HG03571 (cell line): ENCODE data around the gene FANCI.

Experiments
- ATAC-seq: cut with Tn5 transposase; IDR thresholded peaks from one replicate; pipeline ENCODE4 v1.9.1; 2021; ENCODE audit not compliant: unreplicated experiment

The FANCI gene

DNA sequence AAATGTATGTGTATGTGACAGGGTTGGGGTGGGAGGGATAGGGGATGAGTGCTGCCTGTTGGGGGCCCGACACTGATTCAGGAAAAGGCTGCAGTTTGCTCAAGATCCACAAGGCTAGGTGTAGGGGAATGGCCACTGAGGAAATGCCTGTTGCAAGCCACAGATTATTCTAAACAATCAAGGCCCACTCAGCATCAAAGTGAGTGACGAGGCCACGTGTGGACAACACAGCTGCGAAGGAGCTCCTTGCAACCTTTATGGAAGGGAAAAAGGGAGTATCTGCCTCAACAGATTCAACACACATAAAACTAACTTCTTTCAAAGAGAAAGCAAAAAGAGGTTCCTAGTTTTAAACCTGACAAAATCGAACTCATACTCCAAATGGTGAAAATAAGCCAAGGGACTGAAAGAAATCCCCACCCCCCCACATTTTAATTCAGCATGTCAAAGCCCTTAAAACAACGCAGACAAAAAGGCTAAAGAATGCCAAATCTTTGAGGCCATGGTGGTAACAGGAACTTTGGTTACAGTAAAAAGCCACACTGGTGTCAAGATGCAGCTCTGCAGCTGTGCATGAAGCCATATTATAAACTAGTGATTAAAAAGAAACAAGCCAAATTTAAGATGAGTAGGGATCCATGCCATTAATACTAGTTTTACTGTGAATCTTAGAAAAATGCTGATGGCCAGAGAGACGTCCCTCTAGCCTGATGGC lies 87.3 kb downstream of the FANCI start:
- ATAC-seq, result no peak

DNA sequence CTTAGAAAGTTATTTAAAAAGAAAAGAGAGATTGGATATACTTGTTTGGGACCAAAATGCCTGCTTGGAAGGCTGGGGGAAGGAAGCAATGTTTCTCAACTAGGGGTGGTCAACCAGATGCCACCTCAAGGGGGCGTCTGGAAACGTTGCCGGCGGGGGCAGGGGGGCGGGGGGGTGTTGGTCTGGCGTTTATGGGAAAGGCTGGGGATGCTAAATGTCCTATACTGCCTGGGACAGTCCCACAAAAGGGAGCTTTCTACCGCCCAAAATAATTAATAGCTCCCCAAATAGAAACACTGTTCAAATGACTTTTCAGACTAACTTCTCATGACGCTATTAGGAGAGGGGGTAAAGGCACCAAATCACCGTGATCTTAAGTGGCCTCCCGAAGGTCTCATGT lies 88.7 kb downstream of the FANCI start:
- ATAC-seq, result no peak

DNA sequence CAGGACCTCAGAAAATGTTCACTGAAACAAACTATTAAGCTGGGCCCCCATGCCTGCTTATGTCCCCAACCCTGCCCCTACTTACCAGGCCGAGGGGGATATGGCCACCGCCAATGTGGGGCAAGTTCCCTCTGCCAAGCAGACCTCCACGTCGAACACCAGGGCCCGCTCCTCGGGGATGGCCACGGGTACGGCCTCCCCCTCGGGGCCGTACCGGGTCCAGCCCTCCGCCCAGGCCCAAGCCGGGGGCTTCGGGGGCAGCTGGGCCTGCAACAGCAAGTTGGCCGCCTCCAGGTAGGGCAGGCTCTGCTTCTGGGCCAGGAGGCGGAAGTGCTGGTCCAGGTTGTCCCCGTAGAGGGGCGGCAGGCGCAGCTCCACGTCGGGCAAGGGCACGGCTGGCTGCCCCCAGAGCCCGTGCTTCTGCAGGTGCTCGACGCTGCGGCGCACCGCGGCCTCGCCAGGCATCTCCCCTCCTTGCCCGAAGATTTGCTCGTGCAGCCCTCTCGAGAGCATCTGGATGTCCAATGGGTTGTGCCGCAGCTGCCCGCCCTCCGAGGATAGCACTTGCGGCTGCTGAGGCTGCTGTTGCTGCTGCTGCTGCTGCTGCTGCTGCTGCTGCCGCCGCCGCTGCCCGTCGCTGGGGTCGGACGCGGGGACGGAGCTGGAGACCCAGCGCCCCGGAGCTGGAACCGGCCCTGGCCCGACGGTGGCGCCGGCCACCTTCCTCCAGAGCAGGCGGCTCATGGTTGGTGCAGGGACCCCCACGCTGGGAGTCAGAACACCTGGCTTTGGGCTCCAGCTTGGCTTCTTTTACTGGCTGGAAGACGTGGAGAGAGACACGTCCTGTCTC lies 89.5 kb downstream of the FANCI start:
- ATAC-seq, result no peak

DNA sequence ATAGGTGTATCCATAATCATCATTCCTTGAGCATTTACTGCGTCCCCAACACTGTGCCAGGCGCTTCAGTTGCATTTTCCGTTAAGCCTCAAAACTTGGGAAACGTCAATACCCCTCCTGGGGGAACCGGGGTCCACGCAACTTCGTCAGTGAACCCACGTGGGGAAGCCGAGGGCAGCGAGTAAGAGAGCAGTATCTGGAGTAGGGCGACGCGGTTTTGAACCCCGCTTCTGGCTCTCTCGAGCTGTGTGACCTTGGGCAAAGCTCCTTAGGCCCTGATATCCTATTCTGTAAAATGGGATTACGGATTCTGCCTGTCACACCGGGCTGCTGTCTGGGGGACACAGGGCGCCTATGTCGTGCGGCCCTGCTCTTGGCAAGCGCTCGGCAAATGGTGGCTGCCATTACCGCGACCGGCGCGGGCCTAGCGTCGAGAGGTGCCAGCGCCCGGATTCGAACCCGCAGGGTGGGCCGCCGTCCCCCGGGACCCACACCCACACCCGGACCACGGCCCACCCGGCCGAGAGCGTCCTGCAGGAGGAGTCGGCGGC lies 90.3 kb downstream of the FANCI start:
- no peak for ATAC-seq

DNA sequence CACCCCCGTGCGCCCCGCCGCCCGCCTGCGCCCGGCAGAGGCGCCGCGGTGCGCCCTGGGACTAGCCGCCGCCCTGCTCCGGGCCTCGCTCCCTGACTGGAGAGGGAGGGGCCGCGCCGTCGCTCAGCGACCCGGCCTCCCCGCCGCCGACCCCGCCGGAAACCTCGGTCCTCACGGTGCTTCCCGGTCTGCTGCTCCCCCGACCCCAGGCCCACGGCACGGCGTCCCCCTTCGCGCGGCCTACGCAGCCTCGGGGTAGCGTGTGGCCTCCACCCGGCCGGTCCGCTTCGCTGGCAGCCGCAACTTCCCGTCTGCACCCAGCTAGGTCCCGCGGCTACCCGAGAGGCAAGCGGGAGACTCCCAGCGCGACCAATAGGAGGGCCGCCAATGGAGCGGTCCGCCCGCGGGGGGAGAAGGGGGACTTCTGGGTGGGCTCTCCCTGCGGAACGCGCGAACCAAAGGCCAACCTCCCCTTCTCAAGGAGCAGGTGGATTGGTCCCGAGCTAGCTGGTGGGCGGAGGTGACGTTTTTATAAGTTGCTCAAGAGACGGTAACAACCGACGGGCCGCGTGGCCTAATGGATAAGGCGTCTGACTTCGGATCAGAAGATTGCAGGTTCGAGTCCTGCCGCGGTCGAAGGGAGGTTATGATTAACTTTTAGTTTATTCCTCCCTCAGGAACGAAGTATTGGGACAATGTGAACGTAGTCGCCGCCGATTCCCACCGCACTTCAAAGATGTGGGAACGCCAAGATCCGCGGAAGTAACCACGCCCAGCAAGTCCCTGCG lies 90.9 kb downstream of the FANCI start, which contains the start of gene POLG:
Gene POLG (minus strand): TSS at position 315 of the 788 bp plus-strand sequence. CDS start 1,070 bp downstream, outside the sequence.
- peak; percentile 81 for ATAC-seq

DNA sequence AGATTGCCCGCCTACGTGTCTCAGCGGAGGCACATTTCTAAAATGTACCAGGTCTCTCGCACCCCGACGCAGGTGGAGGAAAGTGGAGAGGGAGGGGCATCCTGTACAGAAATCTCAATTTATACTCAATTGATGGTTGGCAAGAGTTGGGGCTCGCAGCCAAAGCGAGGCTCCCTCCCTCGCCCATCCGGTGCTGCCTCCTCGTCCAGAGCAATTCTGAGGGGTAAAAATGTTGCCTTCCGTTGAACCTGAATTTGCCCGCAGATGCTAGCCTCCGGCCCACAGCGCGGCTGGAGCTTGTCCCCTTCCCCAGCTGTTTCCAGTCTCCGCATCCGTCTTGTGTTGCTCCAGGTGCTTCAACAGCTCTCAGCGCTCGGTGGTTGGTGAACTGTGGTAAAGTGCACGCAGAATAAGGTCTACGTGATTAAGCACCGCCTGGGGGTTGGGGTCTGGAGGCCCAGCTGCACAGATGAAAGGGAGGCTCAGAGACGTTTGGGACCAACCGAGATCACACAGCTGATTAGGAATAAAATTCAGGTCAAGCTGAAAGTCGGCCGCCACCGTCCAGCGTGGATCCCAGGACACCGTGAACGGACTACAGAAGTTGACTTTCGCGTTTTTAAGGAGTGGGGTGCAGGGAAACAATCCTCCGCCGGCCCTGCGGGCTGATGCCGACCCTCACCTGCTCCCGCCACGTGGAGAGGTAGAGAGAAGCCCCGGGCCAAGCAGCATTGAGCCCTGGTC lies 91.7 kb downstream of the FANCI start:
- no peak for ATAC-seq

DNA sequence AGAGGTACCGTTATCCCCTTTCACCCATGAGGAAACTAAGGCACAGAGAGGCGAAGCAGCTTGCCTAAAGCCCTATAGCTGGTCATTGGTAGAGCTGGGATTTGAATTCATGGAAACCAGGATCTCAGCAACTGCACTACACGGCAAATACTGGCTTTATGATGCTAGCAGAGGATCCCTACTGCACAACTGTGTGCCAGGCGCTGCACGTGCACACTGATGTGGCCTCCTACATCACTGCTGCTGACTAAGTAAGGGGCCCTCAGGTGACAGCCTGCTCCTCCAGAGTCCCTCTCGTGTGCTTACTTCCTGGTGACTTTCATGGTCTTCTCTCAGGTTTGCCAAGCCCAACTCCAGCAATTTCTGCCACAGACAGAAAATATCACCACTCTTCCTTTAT lies 94.3 kb downstream of the FANCI start:
- ATAC-seq, result no peak

DNA sequence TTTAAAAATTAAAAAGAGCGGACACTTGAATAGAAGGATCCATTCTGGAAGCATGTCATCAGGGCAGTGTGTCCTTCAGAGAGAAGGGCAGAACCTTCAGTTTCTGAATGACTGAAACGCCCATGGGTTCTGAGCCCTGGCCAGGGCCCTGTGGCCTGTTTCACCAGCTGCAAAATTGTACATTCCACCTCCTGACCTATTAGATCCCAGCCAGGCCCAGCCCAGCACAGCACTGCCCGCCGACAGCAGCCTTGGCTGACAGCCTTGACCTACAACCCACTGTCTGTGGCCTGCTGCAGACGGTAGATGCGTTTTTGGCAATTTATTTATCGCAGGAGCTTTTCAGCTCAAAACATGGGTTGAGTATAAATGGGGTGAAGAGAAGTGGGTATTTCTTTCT lies 96.8 kb downstream of the FANCI start:
- ATAC-seq, result no peak

DNA sequence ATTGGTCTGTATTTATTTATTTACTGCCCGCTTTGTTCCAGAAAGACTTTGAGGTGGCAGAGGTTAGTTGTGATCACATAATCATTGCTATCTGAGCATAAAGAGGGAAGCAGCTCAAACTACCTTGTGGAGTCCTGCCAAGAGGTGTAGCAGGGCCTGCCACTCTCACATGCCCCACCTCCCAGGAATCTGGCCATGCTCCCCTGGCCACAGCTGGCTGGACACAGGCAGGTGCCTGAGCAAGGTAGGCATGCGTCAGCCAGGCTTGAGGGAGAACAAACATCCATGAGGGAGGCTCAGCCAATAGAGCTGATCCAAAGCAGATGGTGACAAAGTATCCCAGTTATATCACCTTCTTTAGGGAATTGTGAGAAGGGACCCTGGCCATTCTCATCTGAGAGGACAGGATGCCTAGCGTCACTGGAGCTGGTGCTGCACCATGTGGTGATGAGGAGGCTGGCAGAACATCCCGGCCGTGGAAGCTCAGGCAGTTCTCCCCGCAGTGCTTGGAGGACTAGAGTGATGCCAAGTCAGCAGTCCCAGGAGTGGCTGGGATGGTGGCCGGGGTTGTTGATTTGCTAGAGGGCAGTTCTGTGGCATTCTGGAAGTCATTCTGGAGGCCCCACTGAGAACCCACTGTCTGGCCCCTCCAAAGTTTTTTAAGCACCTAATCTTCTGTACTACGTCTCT lies 97.7 kb downstream of the FANCI start:
- ATAC-seq, result no peak

DNA sequence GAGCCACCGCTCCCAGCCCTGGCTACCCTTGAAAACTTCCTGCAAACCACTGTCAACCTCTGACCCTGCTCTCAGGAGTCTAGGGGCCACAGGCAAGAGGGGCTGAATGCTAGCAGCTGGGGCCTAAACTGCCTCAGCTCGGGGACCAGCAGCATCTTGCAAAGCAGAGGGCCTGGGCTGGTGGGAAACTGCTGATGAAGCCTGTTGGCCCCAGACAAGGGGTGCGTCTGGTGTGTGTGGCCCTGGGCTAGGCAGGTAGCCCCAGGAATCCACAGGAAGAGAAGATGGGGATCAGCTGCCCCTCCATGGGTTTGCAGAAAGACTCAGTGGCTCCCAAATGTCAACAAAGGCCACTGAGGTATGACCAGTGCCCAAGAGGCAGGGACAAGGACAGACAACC lies 99.1 kb downstream of the FANCI start:
- ATAC-seq, result no peak

DNA sequence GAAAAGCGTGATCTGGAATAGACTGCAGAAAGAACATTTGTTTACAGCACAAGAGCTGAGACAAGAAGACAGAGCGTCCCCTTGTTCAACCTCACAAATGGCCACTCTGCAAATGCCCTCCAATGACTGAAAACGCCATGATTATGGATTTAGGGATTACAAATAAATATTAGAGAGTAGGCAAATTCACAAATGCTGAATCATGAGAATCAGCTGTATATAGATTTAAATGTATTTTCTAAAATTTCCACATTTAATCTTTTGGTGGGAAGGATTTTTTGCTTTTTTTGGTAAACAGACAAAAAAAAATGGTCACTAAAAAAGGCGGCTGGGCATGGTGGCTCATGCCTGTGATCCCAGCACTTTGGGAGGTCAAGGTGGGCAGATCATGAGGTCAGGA lies 101.5 kb downstream of the FANCI start:
- no peak for ATAC-seq

DNA sequence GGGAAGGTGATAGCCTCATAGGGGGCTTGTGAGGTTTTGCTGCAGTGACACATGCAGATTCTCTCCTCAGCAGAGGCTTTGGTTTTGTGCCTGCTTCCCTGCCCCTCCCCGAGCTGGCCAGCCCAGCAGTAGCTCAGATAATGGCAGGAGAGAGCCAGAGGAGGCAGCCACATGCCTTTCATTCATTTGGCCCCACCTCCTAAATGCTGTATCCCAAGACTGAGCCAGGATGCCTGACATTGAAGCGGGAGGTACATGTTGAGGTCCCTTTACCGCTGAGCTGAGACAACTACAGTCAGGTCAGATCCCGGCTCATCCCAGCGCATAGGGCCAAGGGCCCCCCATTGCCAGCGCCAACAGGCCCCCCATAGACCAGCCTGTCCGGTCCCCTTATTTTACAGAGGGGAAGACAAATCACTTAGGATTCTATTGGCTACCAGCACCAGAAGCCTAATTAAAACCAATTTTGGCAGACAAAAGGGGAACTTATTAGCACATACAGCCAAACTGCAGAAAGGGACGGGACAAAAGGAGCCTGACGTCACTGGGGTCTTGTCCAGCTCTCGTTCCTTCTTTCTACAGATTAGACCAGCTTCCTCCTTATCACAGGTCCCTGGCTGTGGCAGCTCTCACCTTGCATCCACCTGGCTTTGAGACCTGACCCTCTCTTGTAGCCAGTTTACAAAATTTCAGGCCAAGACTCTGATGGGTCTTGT lies 102.9 kb downstream of the FANCI start:
- no peak for ATAC-seq

DNA sequence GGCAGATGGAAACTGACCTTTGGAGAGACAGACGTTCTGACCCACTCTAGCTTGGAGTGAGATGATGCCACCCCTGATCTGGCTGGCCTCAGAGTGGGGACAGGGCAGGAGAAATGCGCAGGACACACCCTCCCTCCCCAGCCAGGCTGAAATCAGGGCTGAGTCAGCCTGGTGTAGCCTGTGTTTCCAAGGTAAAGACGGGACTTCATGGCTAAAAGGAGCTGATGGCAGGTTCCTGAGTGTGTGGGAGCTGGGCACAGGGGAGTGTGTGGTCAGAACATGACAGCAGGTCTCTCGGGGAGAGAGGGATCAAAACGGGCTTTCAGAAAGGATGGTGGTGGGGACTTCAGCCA lies 105.4 kb downstream of the FANCI start:
- no peak for ATAC-seq

DNA sequence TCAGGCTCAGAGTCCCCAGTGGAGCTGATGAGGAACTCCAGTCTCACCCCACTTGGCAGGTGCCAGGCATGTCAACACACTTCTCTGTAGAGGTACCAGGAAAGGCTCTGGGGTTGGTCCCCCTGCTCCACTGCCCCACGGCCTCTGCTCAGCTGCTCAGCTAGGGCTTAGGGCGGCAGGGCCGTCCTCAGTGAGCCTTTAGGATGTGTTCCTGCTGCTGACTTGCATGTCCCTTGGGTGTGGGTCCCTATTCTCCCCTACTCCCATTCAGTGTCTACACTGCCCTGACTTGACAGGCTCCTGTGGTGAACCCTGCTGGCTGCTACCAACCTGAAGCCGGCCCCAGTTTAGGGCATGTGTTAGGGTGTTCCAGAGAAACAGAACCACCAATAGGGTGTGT lies 108.7 kb downstream of the FANCI start:
- no peak for ATAC-seq

DNA sequence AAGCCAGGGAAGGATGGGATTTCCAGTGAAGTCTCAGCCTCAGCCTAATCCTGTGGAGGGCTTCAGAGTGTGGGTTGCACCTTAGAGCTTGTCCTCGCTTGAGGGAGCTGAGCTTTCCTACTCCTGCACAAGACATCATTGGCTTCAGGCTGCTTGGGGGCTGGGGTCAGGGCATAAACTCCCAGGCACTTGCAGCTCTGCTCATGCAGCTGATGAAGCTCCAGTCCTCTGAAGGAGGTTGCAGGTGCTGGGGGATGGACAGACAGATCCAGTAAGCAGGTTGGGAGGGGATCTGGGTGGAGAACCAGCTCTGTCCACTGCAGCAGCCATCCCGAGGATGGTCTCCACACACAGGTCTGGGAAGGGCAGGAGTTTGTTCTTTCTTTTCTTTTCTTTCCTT lies 110.2 kb downstream of the FANCI start:
- ATAC-seq, result no peak

DNA sequence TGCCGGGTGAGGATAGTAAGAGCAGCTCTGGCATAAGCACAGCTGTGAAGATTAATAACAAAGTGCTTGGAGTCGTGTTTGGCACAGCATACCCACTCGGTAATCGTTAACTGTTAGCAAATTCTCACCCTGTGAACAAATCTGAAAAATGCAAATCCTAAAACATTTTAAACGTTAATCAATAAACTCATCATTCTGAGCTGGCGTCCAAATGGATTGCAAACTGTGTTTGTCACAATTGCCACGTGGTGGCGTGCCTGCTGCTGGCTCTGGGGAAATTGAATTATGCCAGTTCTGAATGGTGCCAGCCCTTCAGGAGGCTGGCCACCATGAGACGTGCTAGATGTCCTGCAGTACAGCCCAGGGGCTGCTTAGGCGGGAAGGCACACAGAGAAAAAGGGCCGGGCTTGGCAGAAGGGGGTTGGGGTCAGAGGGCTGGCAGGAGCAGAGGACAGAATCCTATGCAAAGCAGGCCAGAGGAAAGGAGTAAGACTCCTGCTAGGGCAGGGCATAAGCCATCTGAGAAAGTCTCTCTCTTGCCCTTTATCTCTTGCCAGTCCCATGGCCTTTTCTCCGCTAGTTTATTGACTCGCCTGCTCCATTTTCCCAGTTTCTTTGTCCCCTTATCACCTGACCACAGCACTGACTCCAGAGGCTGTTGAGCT lies 113.0 kb downstream of the FANCI start:
- ATAC-seq, result no peak

DNA sequence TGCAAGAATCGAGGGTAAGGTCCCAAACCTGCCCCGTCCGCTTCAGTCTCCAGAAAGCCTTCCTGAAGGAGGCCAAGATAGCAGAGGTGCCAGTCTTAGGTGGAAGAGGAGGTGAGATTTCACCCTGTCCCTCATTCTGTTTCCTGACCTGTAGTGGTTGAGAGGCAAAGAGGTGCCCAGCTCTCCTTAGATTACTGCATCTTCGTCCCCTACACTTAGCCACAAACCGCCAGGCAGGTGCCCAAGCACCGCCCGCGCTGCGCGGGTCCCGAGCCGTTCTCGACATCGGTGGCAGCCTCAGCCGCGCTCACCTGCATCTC lies 114.6 kb downstream of the FANCI start:
- ATAC-seq, result no peak

DNA sequence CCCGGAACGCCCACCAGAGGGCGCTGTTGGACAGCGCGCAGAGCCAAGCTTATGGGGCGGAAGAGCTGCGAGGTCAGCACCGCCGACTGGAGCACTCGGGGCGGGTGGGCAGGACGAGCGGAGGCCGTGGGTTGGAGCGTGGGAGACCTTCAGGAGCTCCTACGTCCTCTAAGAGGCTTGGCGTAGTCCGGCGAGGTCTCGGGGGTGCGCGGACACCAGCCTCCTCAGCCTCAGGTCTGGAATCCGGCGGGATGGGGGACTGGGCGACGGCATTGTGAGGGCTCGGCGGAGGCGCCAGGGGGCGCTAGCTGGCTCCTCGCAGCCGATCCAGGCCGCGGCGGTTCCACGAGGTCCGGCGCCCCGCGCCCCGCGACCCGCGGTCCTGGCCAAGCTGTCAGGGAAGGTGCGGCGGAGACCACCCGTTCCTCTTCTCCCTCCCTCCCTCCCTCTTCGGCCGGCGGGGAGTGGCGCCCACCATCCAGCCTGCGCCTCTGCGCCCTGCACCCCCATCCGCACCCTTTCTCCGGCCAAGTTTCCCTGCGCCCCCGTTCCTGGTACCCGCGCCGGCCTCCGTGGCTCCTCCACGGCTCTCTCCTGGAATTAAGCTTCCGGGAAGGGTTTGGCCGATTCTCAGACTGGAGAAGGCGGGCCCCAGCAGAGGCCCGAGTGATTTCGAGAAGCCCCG lies 115.1 kb downstream of the FANCI start:
- peak; percentile 77 for ATAC-seq
